ENCODE results near the gene SFRP5.

DNA sequence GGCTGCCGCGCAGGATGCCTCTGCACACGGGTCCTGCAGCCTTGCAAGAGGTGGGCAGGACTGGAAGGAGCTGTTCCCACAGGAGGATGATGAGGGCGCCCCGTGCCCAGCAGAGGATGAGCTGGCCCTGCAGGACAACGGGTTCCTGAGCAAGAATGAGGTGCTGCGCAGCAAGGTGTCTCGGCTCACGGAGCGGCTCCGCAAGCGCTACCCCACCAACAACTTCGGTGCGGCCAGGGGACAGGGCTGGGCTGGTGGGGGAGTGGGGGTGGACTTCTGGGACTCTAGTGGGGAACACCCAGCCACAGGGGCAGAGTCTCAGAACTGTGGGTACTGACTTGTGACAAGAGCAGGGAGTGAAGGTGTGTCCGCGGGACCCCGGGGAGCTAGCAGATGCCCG, 18.8 kb downstream of the SFRP5 start:
- TF ChIP-seq CTCF (IDR thresholded peaks at IDR 0.05 in 4 of 5, conservative IDR thresholded peaks at IDR 0.05 in 1 of 5) (no peak), POLR2A (IDR thresholded peaks at IDR 0.05) (no peak)

Measured in gastrocnemius medialis (tissue), 4 donors.